B cell (primary cell): ENCODE data around the gene TPRG1L.

Experiments
- CTCF ChIP-seq: fragments of 200-600 bp; IDR thresholded peaks from one replicate; pipeline ENCODE4 v1.8.0; 2022; ENCODE audit warnings: antibody characterized with exemption, mild to moderate bottlenecking
- EZH2 ChIP-seq: IDR thresholded peaks from 2 replicates; pipeline ENCODE4 v1.6.1; 2012; ENCODE audit warnings: borderline replicate concordance, low read depth, mild to moderate bottlenecking, moderate library complexity, low read length; ENCODE audit not compliant: insufficient read depth, poor library complexity, severe bottlenecking

GRCh38 chr1:3646596-3646995 is 21.8 kb downstream of the TPRG1L start:
- no peak for TF ChIP-seq CTCF
- no peak for TF ChIP-seq EZH2
